ENCODE results near the gene RRAS2. TPM values are rescaled to one million over a fixed set of nuclear protein-coding genes. Genes with fewer than 3 reads are reported as not detected.

RRAS2 gene
- total and polyA plus RNA-seq, 10 of the 15 experiments (the other 5 are each of a cell fraction or from before 2014, with no cell fraction given) = 26.9 to 72.4 (median 45.4) TPM

DNA sequence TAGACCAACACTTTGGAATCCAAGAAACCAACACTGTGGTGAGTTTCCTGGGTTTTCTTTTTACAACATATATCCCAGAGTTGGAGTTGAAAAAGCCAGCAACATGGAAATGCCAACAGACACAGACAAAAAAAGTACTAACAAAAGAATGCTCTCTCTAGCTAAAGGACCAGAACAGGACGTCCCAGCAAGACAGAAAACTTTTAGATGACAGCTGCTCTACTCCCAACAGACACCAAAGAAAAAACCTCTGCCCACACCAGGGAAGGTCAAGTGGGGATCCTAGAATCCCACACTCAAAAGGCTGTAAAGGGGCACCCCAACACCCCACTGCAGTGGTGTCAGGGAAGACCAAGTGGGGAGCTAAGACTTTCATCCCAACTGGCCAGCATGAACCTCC lies 23.3 kb downstream of the RRAS2 start:
- ChIA-PET RAD21 (ENCODE audit: unreplicated experiment) (interaction anchor here (0.5 to 2.6 kb wide), 7 partner anchors 8 to 31 kb away, joined by 3 to 9 read pairs (median 4); no protein-coding TSS in a partner anchor), SMC1A (ENCODE audit: uncharacterized antibody, unreplicated experiment) (interaction anchor here (0.9 to 4.4 kb wide), 12 partner anchors 7 to 82 kb away, joined by 3 to 43 read pairs (median 4); no protein-coding TSS in a partner anchor), CTCF (interaction anchor here (0.8 to 2.5 kb wide), 6 partner anchors 11 to 28 kb away, joined by 3 to 10 read pairs (median 4); no protein-coding TSS in a partner anchor), POLR2A (interaction anchor here (0.7 to 1.7 kb wide), 5 partner anchors 11 to 27 kb away, joined by 3 to 7 read pairs (median 4); no protein-coding TSS in a partner anchor)
- Histone ChIP-seq H3K27ac (ENCODE audit: control insufficient read depth, insufficient read depth) (peak overlapping the region; percentile 64), H4K20me1 (ENCODE audit: control insufficient read depth, insufficient read depth) (no peaks in the 10 kb centered on the region), H3K9ac (ENCODE audit: control insufficient read depth, insufficient read depth, low read length) (no peak overlapping the region), H3K27me3 (replicated peaks in 1 of 2; ENCODE audit: control insufficient read depth in 2 of 2, insufficient read depth in 2 of 2, low read length in 1 of 2) (no peaks in the 10 kb centered on the region), H3K9me3 (replicated peaks; ENCODE audit: control insufficient read depth, insufficient read depth, low read length) (peaks cover 21% of the 10 kb centered on the region), H3K79me2 (ENCODE audit: control insufficient read depth, insufficient read depth, low read length) (peaks cover 95% of the 10 kb centered on the region), H2AFZ (ENCODE audit: control insufficient read depth, low read depth, low read length) (no peak overlapping the region), H3K4me2 (ENCODE audit: control insufficient read depth, insufficient read depth) (peak overlapping the region; percentile 17; the same call in 1 of the 2 replicates), H3K4me1 (ENCODE audit: control insufficient read depth, insufficient read depth, low read length) (peaks cover 27% of the 10 kb centered on the region; the same call in 1 of the 2 replicates), H3K4me3 (0 out of 2 replicates have a peak overlapping the region, but pooled peaks have one; percentile 51), H3K36me3 (ENCODE audit: control insufficient read depth in 2 of 2, insufficient read depth in 2 of 2, low read length in 1 of 2) (no peaks in the 10 kb centered on the region)
- 71% methylated on average over 1 of the region's 1 CpG for WGBS (ENCODE audit: insufficient coverage, insufficient replicate concordance, low lambda C conversion rate, missing lambda C conversion rate)
- DNase-seq (ENCODE audit: low read depth, low spot score) (no peak), FAIRE-seq (no peak), ATAC-seq (no peak)
- no peak for TF ChIP-seq HDGF (IDR thresholded peaks at IDR 0.05)
- no peak for TF ChIP-seq IKZF2 (IDR thresholded peaks at IDR 0.05)
- TF ChIP-seq ZSCAN29 (IDR thresholded peaks at IDR 0.05) = no peak
- TF ChIP-seq YY1 (IDR thresholded peaks at IDR 0.05; ENCODE audit: low read depth, low read length) = no peak
- TF ChIP-seq TARDBP (IDR thresholded peaks at IDR 0.05; ENCODE audit: borderline replicate concordance) = no peak
- TF ChIP-seq ESRRA (IDR thresholded peaks at IDR 0.05; ENCODE audit: low read length) = no peak
- TF ChIP-seq, protein P1, sequence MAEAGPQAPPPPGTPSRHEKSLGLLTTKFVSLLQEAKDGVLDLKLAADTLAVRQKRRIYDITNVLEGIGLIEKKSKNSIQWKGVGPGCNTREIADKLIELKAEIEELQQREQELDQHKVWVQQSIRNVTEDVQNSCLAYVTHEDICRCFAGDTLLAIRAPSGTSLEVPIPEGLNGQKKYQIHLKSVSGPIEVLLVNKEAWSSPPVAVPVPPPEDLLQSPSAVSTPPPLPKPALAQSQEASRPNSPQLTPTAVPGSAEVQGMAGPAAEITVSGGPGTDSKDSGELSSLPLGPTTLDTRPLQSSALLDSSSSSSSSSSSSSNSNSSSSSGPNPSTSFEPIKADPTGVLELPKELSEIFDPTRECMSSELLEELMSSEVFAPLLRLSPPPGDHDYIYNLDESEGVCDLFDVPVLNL (IDR thresholded peaks at IDR 0.05; ENCODE audit: low read depth, low read length) = no peak
- TF ChIP-seq TCF12 (IDR thresholded peaks at IDR 0.05; ENCODE audit: low read depth, low read length) = no peak
- TF ChIP-seq RUNX3 (IDR thresholded peaks at IDR 0.05; ENCODE audit: low read length) = no peak
- TF ChIP-seq, protein P2, sequence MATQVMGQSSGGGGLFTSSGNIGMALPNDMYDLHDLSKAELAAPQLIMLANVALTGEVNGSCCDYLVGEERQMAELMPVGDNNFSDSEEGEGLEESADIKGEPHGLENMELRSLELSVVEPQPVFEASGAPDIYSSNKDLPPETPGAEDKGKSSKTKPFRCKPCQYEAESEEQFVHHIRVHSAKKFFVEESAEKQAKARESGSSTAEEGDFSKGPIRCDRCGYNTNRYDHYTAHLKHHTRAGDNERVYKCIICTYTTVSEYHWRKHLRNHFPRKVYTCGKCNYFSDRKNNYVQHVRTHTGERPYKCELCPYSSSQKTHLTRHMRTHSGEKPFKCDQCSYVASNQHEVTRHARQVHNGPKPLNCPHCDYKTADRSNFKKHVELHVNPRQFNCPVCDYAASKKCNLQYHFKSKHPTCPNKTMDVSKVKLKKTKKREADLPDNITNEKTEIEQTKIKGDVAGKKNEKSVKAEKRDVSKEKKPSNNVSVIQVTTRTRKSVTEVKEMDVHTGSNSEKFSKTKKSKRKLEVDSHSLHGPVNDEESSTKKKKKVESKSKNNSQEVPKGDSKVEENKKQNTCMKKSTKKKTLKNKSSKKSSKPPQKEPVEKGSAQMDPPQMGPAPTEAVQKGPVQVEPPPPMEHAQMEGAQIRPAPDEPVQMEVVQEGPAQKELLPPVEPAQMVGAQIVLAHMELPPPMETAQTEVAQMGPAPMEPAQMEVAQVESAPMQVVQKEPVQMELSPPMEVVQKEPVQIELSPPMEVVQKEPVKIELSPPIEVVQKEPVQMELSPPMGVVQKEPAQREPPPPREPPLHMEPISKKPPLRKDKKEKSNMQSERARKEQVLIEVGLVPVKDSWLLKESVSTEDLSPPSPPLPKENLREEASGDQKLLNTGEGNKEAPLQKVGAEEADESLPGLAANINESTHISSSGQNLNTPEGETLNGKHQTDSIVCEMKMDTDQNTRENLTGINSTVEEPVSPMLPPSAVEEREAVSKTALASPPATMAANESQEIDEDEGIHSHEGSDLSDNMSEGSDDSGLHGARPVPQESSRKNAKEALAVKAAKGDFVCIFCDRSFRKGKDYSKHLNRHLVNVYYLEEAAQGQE (IDR thresholded peaks at IDR 0.05; ENCODE audit: low read depth, low read length) = no peak
- TF ChIP-seq, protein P3, sequence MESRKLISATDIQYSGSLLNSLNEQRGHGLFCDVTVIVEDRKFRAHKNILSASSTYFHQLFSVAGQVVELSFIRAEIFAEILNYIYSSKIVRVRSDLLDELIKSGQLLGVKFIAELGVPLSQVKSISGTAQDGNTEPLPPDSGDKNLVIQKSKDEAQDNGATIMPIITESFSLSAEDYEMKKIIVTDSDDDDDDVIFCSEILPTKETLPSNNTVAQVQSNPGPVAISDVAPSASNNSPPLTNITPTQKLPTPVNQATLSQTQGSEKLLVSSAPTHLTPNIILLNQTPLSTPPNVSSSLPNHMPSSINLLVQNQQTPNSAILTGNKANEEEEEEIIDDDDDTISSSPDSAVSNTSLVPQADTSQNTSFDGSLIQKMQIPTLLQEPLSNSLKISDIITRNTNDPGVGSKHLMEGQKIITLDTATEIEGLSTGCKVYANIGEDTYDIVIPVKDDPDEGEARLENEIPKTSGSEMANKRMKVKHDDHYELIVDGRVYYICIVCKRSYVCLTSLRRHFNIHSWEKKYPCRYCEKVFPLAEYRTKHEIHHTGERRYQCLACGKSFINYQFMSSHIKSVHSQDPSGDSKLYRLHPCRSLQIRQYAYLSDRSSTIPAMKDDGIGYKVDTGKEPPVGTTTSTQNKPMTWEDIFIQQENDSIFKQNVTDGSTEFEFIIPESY (IDR thresholded peaks at IDR 0.05) = no peak
- no TSS peak for BruUV-seq (replicated peaks)
- intact Hi-C loops (cut with micrococcal nuclease; ENCODE audit: unreplicated experiment) (no loop called here), in situ Hi-C loops (cut with MboI) (no loop called here)
